ENCODE data around the gene TCF12. TPM values are rescaled to one million over a fixed set of nuclear protein-coding genes. Genes with fewer than 3 reads are reported as not detected.

TCF12 gene
- total RNA-seq, 4 donors from 2014 or later, result 50.5 to 117 (median 89.8) TPM

DNA sequence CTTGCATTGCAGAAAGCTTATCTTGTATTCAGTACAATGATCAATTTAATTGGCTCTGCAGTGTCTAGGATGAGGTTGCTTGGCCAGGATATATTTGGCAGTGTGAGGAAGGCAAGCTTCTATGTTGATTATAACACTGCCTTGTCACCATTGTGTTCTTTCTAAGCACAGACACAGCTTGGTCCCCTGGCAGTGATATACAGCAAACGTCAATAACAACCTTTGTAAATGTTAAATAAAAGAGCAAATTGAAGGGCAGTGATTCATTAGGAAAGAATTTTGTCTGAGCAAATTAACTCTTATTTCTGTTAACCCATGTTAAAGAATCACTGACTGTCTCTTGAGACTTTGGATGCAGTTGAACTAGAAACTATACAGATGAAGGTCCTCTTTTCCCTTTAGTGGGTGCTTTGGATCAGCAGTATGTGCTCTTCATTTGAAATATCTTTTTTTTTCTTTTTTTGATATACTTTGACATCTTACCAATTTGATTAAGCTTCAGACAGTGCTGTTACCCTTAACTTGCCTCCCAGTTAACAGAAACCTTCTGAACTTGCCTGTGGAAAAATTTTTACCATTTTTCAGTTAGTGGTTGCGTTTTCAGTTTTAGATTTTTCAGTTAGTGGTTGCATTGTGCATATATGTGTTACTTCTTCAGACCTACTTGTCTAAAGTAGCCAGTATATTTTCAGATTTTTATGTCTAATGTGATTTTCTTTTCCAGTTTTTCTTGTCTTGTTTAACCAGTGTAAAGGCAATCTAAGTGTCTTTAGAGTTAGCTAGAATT is 199.8 kb downstream of the TCF12 start:
- 43 to 45% methylated on average over 2 of the region's 2 CpGs for WGBS, 2 donors
- intact Hi-C loops (cut with DNase I; ENCODE audit: low total_unique reads), result no loop called here
- DNase-seq (ENCODE audit: low spot score in 2 of 2), result no peak
- TF ChIP-seq, protein P1, sequence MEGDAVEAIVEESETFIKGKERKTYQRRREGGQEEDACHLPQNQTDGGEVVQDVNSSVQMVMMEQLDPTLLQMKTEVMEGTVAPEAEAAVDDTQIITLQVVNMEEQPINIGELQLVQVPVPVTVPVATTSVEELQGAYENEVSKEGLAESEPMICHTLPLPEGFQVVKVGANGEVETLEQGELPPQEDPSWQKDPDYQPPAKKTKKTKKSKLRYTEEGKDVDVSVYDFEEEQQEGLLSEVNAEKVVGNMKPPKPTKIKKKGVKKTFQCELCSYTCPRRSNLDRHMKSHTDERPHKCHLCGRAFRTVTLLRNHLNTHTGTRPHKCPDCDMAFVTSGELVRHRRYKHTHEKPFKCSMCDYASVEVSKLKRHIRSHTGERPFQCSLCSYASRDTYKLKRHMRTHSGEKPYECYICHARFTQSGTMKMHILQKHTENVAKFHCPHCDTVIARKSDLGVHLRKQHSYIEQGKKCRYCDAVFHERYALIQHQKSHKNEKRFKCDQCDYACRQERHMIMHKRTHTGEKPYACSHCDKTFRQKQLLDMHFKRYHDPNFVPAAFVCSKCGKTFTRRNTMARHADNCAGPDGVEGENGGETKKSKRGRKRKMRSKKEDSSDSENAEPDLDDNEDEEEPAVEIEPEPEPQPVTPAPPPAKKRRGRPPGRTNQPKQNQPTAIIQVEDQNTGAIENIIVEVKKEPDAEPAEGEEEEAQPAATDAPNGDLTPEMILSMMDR (IDR thresholded peaks at IDR 0.05), result no peak
- no peak for TF ChIP-seq POLR2A (IDR thresholded peaks at IDR 0.05)
- H3K4me3 ChIP-seq (ENCODE audit: low read depth, poor library complexity, severe bottlenecking), result no peak overlapping the region

GRCh38 chr15:57122080-57122840 is 203.8 kb downstream of the TCF12 start:
- intact Hi-C loops (cut with DNase I; ENCODE audit: low total_unique reads), result no loop called here
- TF ChIP-seq, protein P1 (IDR thresholded peaks at IDR 0.05), result no peak
- no peak for TF ChIP-seq POLR2A (IDR thresholded peaks at IDR 0.05)
- no peak overlapping the region for H3K4me3 ChIP-seq (ENCODE audit: low read depth, poor library complexity, severe bottlenecking)
- DNase-seq (ENCODE audit: low spot score in 2 of 2), result no peak
- 73 to 79% methylated on average over 2 of the region's 2 CpGs for WGBS, 2 donors

DNA sequence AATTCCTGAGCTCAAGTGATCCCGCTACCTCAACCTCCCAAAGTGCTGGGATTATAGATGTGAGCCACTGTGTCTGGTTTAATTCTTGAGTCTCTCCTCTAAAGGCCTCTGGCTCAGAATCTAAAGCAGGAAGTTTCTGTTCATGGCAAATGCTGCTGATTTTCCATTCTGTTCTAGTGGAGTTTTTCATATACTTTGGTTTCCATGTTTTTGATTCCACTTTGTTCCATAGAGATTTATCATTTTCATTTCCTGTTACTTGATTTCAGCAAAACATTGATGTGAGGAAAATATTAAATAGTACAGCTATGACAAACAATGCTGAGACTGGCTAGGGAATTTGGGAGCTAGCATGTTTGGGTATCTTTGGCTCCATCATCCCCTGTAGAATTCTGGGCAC is 205.6 kb downstream of the TCF12 start:
- TF ChIP-seq POLR2A (IDR thresholded peaks at IDR 0.05), result no peak
- TF ChIP-seq, protein P1 (IDR thresholded peaks at IDR 0.05), result no peak
- WGBS, 2 donors, result 95 to 100% methylated on average over 1 of the region's 1 CpG
- H3K4me3 ChIP-seq (ENCODE audit: low read depth, poor library complexity, severe bottlenecking), result no peak overlapping the region
- DNase-seq (ENCODE audit: low spot score in 2 of 2), result no peak
- intact Hi-C loops (cut with DNase I; ENCODE audit: low total_unique reads), result no loop called here

- no peak for TF ChIP-seq POLR2A (IDR thresholded peaks at IDR 0.05)
- TF ChIP-seq, protein P1 (IDR thresholded peaks at IDR 0.05), result no peak
- 95 to 97% methylated on average over 3 of the region's 3 CpGs for WGBS, 2 donors
- no peak overlapping the region for H3K4me3 ChIP-seq (ENCODE audit: low read depth, poor library complexity, severe bottlenecking)
- DNase-seq (ENCODE audit: low spot score in 2 of 2), result no peak
- intact Hi-C loops (cut with DNase I; ENCODE audit: low total_unique reads), result no loop called here
These were observed 210.6 kb downstream of the TCF12 start for GRCh38 chr15:57129064-57129463.

- 91 to 95% methylated on average over 4 of the region's 4 CpGs for WGBS, 2 donors
- TF ChIP-seq POLR2A (IDR thresholded peaks at IDR 0.05), result no peak
- TF ChIP-seq, protein P1 (IDR thresholded peaks at IDR 0.05), result no peak
- no peak overlapping the region for H3K4me3 ChIP-seq (ENCODE audit: low read depth, poor library complexity, severe bottlenecking)
- intact Hi-C loops (cut with DNase I; ENCODE audit: low total_unique reads), result no loop called here
- DNase-seq (ENCODE audit: low spot score in 2 of 2), result no peak
These were observed 212.5 kb downstream of the TCF12 start for GRCh38 chr15:57130956-57131355.
